HUES6 (cell line): Measurements from ENCODE around the gene NSG2.

ENCODE experiments used
- H3K27ac ChIP-seq: 2 replicates; pipeline ENCODE4 v1.7.0; 2013; ENCODE audit warnings: low read depth, mild to moderate bottlenecking, low read length, inconsistent platforms
- H3K27me3 ChIP-seq: 2 replicates; pipeline ENCODE4 v1.6.1; 2013; ENCODE audit warnings: low read length; ENCODE audit not compliant: control insufficient read depth, insufficient read depth
- H3K36me3 ChIP-seq: 2 replicates; pipeline ENCODE4 v1.6.1; 2013; ENCODE audit warnings: low read length; ENCODE audit not compliant: control insufficient read depth, insufficient read depth
- H3K4me1 ChIP-seq: 2 replicates; pipeline ENCODE4 v1.6.1; 2013; ENCODE audit warnings: low read length; ENCODE audit not compliant: control insufficient read depth, insufficient read depth
- H3K4me3 ChIP-seq: 2 replicates; pipeline ENCODE4 v1.5.1; 2013; ENCODE audit warnings: low read depth, low read length
- H3K9ac ChIP-seq: one replicate; pipeline ENCODE4 v1.6.1; 2013; ENCODE audit warnings: mild to moderate bottlenecking, low read length
- H3K9me3 ChIP-seq: 2 replicates; pipeline ENCODE4 v1.6.1; 2013; ENCODE audit warnings: low read depth, low read length; ENCODE audit not compliant: control insufficient read depth, insufficient read depth

NSG2 gene

DNA sequence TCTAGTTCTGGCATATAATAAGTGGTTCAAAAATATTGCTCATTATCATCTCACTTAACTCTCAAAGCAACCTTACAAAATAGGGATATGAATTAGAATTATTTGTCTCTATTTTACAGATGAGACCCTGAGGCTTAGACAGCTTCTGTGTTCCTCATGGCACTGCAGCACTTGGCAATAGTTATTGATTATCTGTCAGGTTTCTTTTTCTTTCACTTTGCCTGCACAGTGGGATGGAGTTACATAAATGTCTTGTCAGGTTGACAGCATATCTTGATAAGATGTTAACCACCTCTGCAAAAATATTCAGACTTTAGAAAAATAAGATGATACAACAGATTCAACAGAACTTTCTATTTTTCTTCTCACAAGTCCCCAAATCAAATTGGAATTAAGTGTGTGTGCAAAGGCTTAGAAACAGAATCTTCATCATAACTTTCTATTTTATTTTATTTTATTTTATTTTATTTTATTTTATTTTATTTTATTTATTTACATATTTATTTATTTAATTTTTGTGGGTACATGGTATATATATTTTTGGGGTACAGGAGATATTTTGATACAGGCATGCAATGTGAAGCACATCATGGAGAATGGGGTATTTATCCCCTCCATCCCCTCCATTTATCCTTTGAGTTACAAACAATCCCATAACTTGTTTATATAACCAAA lies 17.7 kb downstream of the NSG2 start:
- H3K4me3 ChIP-seq = no peak overlapping the region
- H3K4me1 ChIP-seq = no peaks in the 10 kb centered on the region
- no peak overlapping the region for H3K27ac ChIP-seq
- H3K27me3 ChIP-seq = no peaks in the 10 kb centered on the region
- H3K9ac ChIP-seq = no peak overlapping the region
- H3K36me3 ChIP-seq = no peaks in the 10 kb centered on the region
- H3K9me3 ChIP-seq = no peaks in the 10 kb centered on the region

DNA sequence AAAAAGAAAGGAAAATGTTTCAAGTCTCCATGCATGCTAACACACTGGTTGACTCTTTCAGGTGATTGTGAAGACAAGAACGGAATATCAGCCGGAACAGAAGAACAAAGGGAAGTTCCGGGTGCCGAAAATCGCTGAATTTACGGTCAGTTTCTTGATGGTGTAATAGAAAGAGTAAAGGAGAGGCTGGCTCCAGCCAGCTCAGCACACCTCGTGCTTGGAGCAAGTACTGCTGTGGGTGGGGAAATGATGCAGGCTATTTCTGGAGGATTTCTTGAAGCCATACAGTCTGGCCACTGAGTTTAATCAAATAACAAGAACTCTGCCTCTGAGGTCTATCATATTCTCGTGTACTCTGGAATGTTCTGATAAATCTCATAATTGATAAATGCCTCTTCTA lies 18.7 kb downstream of the NSG2 start:
- H3K27me3 ChIP-seq = no peaks in the 10 kb centered on the region
- H3K4me3 ChIP-seq = no peak overlapping the region
- no peaks in the 10 kb centered on the region for H3K4me1 ChIP-seq
- H3K27ac ChIP-seq = no peak overlapping the region
- H3K9ac ChIP-seq = no peak overlapping the region
- H3K36me3 ChIP-seq = no peaks in the 10 kb centered on the region
- no peaks in the 10 kb centered on the region for H3K9me3 ChIP-seq

DNA sequence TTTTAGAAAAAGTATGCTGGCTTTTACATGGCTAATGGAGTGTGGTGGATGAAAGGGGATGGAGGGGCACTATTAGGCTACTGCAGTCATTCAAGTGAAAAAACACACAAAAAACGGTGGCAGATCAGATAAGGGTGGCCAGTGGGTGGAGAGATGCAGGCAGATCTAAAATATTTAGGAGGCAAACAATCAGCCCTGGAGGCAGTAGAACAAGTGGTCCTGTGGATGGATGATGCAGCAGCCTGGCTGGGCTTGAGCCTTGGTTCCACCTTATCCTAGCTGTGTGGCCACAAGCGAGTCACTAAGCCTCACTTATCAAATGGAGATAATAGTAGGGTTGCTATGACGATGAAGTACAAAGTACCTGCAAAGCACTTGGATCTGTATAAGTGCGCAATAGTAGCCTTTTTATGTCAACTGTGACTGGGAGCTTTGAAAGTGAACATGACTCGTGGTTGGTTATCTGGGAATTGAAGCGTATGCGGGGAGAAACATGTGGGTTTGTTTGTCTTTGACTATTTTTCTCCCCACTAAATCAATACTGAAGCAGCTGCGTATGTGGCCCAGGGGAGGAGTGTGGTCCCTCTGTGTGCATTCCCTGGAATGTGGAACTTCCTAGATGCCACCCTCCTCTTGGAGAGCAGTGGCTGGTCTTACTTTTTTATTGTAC lies 20.2 kb downstream of the NSG2 start:
- H3K4me3 ChIP-seq = no peak overlapping the region
- H3K9me3 ChIP-seq = no peaks in the 10 kb centered on the region
- H3K27ac ChIP-seq = no peak overlapping the region
- no peaks in the 10 kb centered on the region for H3K36me3 ChIP-seq
- no peak overlapping the region for H3K9ac ChIP-seq
- no peaks in the 10 kb centered on the region for H3K4me1 ChIP-seq
- no peaks in the 10 kb centered on the region for H3K27me3 ChIP-seq

DNA sequence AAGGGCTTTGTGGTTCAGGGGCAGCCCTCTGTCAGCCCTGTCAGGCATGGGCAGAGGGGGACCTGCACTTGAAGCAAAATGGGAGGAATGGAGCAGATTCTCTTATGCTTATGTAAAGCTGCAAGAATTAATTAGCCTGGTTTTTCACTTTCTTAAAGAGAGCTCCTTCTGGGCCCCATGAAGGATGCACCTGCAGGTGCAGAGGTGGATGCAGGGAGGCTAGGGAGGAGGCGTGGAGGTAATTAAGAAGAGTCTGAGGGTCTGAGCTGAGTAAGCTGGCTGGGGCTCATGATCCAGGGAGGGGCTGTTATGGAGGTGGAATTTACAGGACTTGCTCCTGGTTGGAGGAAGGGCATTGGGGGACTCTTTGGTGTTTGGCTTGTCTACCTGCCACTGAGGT lies 22.0 kb downstream of the NSG2 start:
- Histone ChIP-seq H3K9ac (no peak overlapping the region), H3K27ac (no peak overlapping the region), H3K36me3 (no peaks in the 10 kb centered on the region), H3K27me3 (no peaks in the 10 kb centered on the region), H3K9me3 (no peaks in the 10 kb centered on the region), H3K4me3 (no peak overlapping the region), H3K4me1 (no peaks in the 10 kb centered on the region)

DNA sequence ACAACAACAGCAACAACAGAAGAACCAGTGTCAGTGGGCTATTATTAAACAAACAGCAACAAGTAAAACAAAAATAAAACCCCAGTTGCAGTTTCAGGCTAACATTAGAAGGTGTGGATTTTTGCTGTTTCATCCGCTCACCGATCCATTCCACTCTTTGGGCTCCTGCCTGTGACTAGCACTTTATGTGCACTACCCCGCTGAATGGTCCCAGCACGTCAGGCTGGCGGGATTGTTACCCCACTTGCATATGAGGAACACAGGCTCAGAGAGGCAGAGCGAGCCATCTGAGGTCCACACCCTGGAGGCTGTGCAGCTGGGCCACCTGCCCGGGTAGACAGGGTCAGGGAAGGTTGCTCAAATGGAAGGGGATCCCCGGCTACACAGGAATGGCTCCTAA lies 26.0 kb downstream of the NSG2 start:
- Histone ChIP-seq H3K36me3 (no peaks in the 10 kb centered on the region), H3K4me1 (no peaks in the 10 kb centered on the region), H3K9ac (no peak overlapping the region), H3K27me3 (no peaks in the 10 kb centered on the region), H3K9me3 (no peaks in the 10 kb centered on the region), H3K27ac (no peak overlapping the region), H3K4me3 (no peak overlapping the region)

DNA sequence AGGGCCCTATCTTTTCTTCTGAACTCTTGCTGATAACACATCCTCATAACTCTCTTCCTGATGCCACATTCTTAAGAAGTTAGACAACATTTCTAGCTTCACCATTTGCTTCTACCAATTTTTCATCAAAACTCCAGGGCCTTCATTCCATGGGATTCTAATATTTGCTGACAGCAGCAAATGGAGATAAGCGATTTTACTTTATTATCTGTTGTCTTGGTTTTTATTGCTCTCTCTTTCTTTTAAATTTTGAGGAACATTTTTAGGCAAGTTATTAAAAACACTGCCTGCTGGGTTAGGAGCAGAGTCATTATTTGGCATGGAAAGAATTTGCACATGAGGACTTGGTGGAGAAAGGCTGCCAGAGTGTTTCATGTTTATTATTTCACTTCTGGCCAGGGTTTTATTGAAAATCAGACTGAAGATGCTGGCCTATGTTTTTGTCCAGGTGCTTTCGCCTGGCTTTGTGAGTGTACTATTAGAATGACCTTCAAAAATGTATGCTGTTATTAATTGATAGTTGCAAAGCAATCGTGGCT lies 27.7 kb downstream of the NSG2 start:
- Histone ChIP-seq H3K4me3 (no peak overlapping the region), H3K9me3 (no peaks in the 10 kb centered on the region), H3K36me3 (no peaks in the 10 kb centered on the region), H3K4me1 (no peaks in the 10 kb centered on the region), H3K27ac (no peak overlapping the region), H3K9ac (no peak overlapping the region), H3K27me3 (no peaks in the 10 kb centered on the region)

DNA sequence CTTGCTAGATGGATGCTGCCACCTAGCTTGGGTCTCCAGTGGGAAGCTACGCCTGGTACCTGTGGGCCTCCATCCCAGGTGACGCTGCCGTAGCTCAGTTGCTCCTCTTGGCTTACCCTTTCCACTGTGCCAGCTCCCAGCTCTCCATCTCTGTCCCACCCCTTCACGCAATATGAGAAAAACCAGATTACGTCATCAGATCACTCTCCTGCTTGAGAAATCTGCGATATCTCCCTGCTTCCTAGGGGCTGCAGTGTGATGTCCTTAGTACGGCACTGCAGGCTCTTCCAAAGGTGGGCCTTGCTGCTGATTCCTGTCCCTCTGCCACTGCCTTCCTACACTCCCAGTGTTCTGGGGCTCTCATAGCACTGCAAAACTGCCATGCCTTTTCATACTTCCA lies 28.9 kb downstream of the NSG2 start:
- H3K36me3 ChIP-seq = no peaks in the 10 kb centered on the region
- H3K27me3 ChIP-seq = no peaks in the 10 kb centered on the region
- H3K9me3 ChIP-seq = no peaks in the 10 kb centered on the region
- H3K4me1 ChIP-seq = no peaks in the 10 kb centered on the region
- no peak overlapping the region for H3K27ac ChIP-seq
- H3K4me3 ChIP-seq = no peak overlapping the region
- H3K9ac ChIP-seq = no peak overlapping the region

DNA sequence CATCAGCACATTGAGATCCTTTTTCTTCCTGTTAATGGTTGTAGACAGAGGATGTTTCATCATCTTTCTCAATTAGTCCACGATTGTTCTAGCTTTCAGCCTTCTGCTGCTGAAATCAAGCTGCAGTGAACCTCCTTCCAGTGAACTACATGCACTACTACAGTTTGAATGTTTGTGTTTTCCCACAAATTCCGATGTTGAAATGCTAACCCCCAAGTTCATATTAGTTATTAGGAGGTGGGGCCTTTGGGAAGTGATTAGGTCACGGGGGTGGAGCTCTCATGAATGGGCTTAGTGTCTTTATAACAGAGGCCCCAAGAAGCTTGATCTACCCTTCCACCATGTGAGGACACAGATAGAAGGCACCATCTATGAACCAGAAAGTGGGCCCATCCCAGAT lies 32.9 kb downstream of the NSG2 start:
- Histone ChIP-seq H3K9me3 (no peaks in the 10 kb centered on the region), H3K27ac (no peak overlapping the region), H3K36me3 (no peaks in the 10 kb centered on the region), H3K9ac (no peak overlapping the region), H3K4me1 (no peaks in the 10 kb centered on the region), H3K4me3 (no peak overlapping the region), H3K27me3 (no peaks in the 10 kb centered on the region)

DNA sequence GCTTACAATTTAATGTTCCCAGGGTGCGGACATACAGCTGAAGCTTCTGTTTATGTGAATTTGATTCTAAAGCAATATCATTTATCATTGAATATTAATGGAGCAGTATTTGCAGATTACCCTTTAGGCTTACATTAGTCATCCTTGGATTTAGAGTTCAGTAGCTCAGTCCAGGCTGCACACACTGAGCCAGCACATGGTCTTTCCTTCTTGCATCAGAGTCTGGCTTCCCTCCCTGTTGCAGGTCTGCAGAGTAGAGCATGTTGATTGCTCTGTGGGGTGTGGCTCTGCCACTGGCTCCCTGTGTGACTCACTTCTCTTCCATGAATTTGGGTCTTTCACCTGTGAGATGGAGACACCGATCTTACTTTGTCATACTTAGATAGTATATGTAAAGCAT lies 36.8 kb downstream of the NSG2 start:
- Histone ChIP-seq H3K4me1 (no peaks in the 10 kb centered on the region), H3K36me3 (no peaks in the 10 kb centered on the region), H3K9me3 (no peaks in the 10 kb centered on the region), H3K9ac (no peak overlapping the region), H3K27ac (no peak overlapping the region), H3K4me3 (no peak overlapping the region), H3K27me3 (no peaks in the 10 kb centered on the region)

DNA sequence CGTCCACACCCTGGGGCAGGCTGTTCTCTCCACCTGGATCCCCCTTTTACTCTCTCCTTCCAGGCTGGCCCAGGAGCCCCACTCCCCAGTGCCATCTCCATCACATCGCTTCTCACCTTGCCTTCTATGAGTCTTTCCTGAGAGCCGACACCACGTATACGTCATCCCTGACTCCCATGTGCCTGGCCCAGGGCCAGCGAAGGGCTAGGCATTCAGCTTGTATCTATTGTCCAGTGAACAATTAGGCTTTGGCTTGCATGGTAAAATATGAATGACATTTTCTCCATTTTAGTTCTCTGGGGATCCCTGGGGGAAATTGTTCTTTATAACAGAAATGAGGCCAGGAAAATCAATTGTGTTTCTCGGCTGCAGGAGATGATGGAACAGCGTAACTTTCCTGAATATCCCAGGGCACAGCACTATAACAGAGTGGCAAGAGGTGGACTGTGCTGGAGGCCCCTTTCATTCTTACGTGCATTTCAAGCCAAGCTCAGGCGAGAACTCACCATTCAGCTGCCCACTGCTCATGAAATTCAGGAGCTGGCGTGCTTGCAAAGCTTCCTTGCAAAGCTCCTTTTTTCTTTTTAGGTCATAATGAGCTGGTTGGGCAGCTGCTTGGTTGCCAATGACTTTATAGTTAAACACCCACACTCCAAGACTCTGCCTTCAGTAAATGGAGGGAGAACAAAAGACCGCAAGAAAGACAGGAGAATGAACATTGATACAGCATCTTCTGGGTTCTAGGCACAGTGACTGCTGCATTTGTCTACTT lies 37.7 kb downstream of the NSG2 start:
- H3K4me3 ChIP-seq = no peak overlapping the region
- no peaks in the 10 kb centered on the region for H3K27me3 ChIP-seq
- no peaks in the 10 kb centered on the region for H3K4me1 ChIP-seq
- H3K9ac ChIP-seq = no peak overlapping the region
- H3K9me3 ChIP-seq = no peaks in the 10 kb centered on the region
- no peak overlapping the region for H3K27ac ChIP-seq
- H3K36me3 ChIP-seq = no peaks in the 10 kb centered on the region

DNA sequence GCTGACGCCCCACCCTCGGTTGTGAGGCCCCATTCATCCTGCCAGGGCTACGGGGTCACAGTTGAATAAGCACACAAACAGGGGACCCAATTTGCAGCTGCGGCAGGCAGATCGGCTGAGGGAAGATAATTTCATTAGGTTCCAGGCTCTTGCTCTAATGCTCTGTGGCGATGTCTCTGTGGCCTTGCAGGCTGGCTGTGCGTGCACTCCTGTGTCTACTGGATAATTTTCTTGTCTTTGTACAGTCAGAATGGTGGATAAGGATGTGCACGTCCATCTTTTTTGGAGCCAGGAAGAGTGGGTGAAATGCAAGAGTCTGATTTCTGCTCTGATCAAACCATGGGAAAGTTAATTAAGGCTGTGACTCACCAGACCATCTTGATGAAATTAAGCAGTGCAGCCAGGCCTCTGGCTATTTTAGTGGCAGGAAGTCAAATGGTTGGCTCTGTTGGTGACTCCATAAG lies 39.2 kb downstream of the NSG2 start:
- Histone ChIP-seq H3K27me3 (no peaks in the 10 kb centered on the region), H3K9ac (no peak overlapping the region), H3K27ac (no peak overlapping the region), H3K4me3 (no peak overlapping the region), H3K9me3 (no peaks in the 10 kb centered on the region), H3K36me3 (no peaks in the 10 kb centered on the region), H3K4me1 (no peaks in the 10 kb centered on the region)
